HG03521 (cell line): ENCODE data around the gene HDDC3.

Experiments used
- ATAC-seq: cut with Tn5 transposase; IDR thresholded peaks from one replicate; pipeline ENCODE4 v1.9.1; 2021; ENCODE audit warnings: mild to moderate bottlenecking, moderate library complexity; ENCODE audit not compliant: unreplicated experiment

Gene HDDC3

GRCh38 chr15:90954712-90955623 lies 22.6 kb upstream of the HDDC3 start, which contains the start of gene RCCD1:
Gene RCCD1 (plus strand): TSS chr15:90954884. CDS start chr15:90956735, 1,851 bp downstream.
- ATAC-seq: peak; percentile 89

GRCh38 chr15:90953947-90954711 lies 21.8 kb upstream of the HDDC3 start:
- ATAC-seq: no peak

GRCh38 chr15:90952901-90953677 lies 20.7 kb upstream of the HDDC3 start:
- ATAC-seq: no peak

GRCh38 chr15:90950676-90951075 lies 18.3 kb upstream of the HDDC3 start:
- no peak for ATAC-seq

GRCh38 chr15:90949979-90950675 lies 17.8 kb upstream of the HDDC3 start:
- ATAC-seq: no peak

- no peak for ATAC-seq
Measured at GRCh38 chr15:90948506-90948905, 16.2 kb upstream of the HDDC3 start.

- ATAC-seq: no peak
Measured at GRCh38 chr15:90947577-90948357, 15.4 kb upstream of the HDDC3 start.

GRCh38 chr15:90946941-90947576 lies 14.7 kb upstream of the HDDC3 start:
- no peak for ATAC-seq

GRCh38 chr15:90946538-90946937 lies 14.2 kb upstream of the HDDC3 start:
- no peak for ATAC-seq

GRCh38 chr15:90945091-90945490 lies 12.7 kb upstream of the HDDC3 start:
- ATAC-seq: no peak

- no peak for ATAC-seq
Measured at GRCh38 chr15:90942354-90943120, 10.2 kb upstream of the HDDC3 start.

- ATAC-seq: no peak
Measured at GRCh38 chr15:90941038-90941437, 8.7 kb upstream of the HDDC3 start.

- no peak for ATAC-seq
Measured at GRCh38 chr15:90939756-90940155, 7.4 kb upstream of the HDDC3 start.

GRCh38 chr15:90938261-90938660 lies 5.9 kb upstream of the HDDC3 start:
- ATAC-seq: no peak

GRCh38 chr15:90936823-90937222 lies 4.5 kb upstream of the HDDC3 start:
- ATAC-seq: no peak

- ATAC-seq: peak; percentile 60
Measured at GRCh38 chr15:90934949-90935751, 2.8 kb upstream of the HDDC3 start, which contains the start of gene UNC45A. Gene UNC45A (plus strand): TSS chr15:90935285. CDS start chr15:90935325, 40 bp downstream.

- peak; percentile 20 for ATAC-seq
Measured at GRCh38 chr15:90934256-90934948, 2.1 kb upstream of the HDDC3 start.
